A673 (cell line): Measurements from ENCODE around the gene CCNO.

Source experiments
- CTCF ChIP-seq: fragments of 300-800, 200-600 bp; sonication (generic); conservative IDR thresholded peaks from 2 replicates; pipeline ENCODE4 v1.5.1; 2017; ENCODE audit warnings: low read depth, mild to moderate bottlenecking, antibody characterized with exemption, low read length, moderate library complexity, mixed read lengths
- EZH2 ChIP-seq: fragments of 200-600 bp; sonication (generic); IDR thresholded peaks from 2 replicates; pipeline ENCODE4 v1.6.1; 2017; ENCODE audit warnings: borderline replicate concordance, low read depth, mild to moderate bottlenecking, mixed read lengths, antibody characterized with exemption, low read length; ENCODE audit not compliant: poor library complexity, severe bottlenecking

GRCh38 chr5:55231029-55231918 is 2.1 kb downstream of the CCNO start:
- TF ChIP-seq CTCF, result no peak
- TF ChIP-seq EZH2, result no peak
